ENCODE results near the gene FMO3. TPM values are rescaled to one million over a fixed set of nuclear protein-coding genes. Genes with fewer than 3 reads are reported as not detected.

The FMO3 gene
- polyA plus RNA-seq, 1 donor from 2014 or later, result not detected

DNA sequence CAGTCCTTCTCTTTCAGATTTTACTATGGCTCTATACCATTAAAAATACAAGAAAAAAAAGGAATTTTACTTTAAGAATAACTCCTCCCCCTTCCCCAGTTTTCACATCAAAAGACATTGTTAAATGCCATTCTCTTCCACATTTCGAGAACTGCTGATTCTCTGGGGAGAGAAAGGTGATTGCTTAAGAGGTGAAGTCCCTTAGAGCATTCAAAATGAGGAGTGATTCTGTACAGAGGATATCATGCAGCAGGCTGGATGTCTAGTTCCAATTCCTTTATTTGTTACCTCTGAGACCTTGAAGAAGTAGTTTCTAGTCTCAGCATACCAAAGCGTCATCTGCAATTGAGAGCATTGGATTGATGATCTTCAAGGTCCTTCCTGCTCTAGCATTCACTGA lies 46.9 kb downstream of the FMO3 start (continued):
- TF ChIP-seq CTCF (IDR thresholded peaks at IDR 0.05; ENCODE audit: poor library complexity, severe bottlenecking), result no peak

DNA sequence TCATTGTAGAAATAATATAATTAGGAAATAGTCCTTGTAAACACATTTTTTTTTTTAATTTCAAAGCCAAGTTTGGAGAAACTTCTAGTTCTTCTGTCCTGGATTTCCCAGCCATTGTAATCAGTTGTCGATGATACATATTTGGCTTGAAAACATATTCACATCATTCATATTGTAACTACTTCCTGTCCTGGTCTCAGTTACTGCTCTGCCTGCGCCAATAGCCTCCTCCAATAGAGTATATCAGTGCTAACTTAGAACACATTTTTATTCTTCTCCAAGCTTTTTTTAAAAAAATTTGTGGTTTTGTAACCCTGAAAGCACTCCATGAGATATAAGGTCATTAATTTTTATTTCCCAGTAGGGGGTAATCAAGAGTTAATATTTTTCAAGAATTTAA lies 48.3 kb downstream of the FMO3 start:
- Histone ChIP-seq H3K9me2 (ENCODE audit: insufficient read depth, low read length) (no peaks in the 10 kb centered on the region), H3K36me3 (ENCODE audit: insufficient read depth, low read length) (no peaks in the 10 kb centered on the region), H4K20me1 (ENCODE audit: insufficient read depth) (no peaks in the 10 kb centered on the region), H3K27me3 (ENCODE audit: insufficient read depth, low read depth, low read length) (no peaks in the 10 kb centered on the region), H3F3A (ENCODE audit: insufficient read depth, low read length, poor library complexity, severe bottlenecking) (no peaks in the 10 kb centered on the region), H2AFZ (ENCODE audit: low read depth, low read length) (no peak overlapping the region), H3K4me2 (ENCODE audit: low read length) (no peak overlapping the region), H3K27ac (ENCODE audit: low read length) (no peak overlapping the region), H3K9me3 (ENCODE audit: low read length) (no peaks in the 10 kb centered on the region), H3K79me2 (replicated peaks; ENCODE audit: insufficient read depth, low read length) (no peaks in the 10 kb centered on the region), H3K4me3 (ENCODE audit: low read length) (no peak overlapping the region), H3K9ac (ENCODE audit: low read length) (no peak overlapping the region)
- TF ChIP-seq MXI1 (conservative IDR thresholded peaks at IDR 0.05; ENCODE audit: poor library complexity, severe bottlenecking) (no peak), EZH2 (IDR thresholded peaks at IDR 0.05; ENCODE audit: borderline replicate concordance, insufficient read depth, low read length, poor library complexity, severe bottlenecking) (no peak), RAD21 (conservative IDR thresholded peaks at IDR 0.05) (no peak), EP300 (conservative IDR thresholded peaks at IDR 0.05; ENCODE audit: poor library complexity, severe bottlenecking) (no peak), CTCF (IDR thresholded peaks at IDR 0.05; ENCODE audit: poor library complexity, severe bottlenecking) (no peak), POLR2AphosphoS5 (IDR thresholded peaks at IDR 0.05) (no peak), TAF1 (IDR thresholded peaks at IDR 0.05; ENCODE audit: low read depth) (no peak), SMC3 (conservative IDR thresholded peaks at IDR 0.05; ENCODE audit: poor library complexity) (no peak)
- TF ChIP-seq, protein P1, sequence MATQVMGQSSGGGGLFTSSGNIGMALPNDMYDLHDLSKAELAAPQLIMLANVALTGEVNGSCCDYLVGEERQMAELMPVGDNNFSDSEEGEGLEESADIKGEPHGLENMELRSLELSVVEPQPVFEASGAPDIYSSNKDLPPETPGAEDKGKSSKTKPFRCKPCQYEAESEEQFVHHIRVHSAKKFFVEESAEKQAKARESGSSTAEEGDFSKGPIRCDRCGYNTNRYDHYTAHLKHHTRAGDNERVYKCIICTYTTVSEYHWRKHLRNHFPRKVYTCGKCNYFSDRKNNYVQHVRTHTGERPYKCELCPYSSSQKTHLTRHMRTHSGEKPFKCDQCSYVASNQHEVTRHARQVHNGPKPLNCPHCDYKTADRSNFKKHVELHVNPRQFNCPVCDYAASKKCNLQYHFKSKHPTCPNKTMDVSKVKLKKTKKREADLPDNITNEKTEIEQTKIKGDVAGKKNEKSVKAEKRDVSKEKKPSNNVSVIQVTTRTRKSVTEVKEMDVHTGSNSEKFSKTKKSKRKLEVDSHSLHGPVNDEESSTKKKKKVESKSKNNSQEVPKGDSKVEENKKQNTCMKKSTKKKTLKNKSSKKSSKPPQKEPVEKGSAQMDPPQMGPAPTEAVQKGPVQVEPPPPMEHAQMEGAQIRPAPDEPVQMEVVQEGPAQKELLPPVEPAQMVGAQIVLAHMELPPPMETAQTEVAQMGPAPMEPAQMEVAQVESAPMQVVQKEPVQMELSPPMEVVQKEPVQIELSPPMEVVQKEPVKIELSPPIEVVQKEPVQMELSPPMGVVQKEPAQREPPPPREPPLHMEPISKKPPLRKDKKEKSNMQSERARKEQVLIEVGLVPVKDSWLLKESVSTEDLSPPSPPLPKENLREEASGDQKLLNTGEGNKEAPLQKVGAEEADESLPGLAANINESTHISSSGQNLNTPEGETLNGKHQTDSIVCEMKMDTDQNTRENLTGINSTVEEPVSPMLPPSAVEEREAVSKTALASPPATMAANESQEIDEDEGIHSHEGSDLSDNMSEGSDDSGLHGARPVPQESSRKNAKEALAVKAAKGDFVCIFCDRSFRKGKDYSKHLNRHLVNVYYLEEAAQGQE (IDR thresholded peaks at IDR 0.05; ENCODE audit: borderline replicate concordance), result no peak

- Histone ChIP-seq H4K20me1 (ENCODE audit: insufficient read depth) (no peaks in the 10 kb centered on the region), H3K4me3 (ENCODE audit: low read length) (no peak overlapping the region), H3K27me3 (ENCODE audit: insufficient read depth, low read depth, low read length) (no peaks in the 10 kb centered on the region), H3K36me3 (ENCODE audit: insufficient read depth, low read length) (no peaks in the 10 kb centered on the region), H3K9ac (ENCODE audit: low read length) (no peak overlapping the region), H3K9me3 (ENCODE audit: low read length) (no peaks in the 10 kb centered on the region), H2AFZ (ENCODE audit: low read depth, low read length) (no peak overlapping the region), H3K4me2 (ENCODE audit: low read length) (no peak overlapping the region), H3K9me2 (ENCODE audit: insufficient read depth, low read length) (no peaks in the 10 kb centered on the region), H3F3A (ENCODE audit: insufficient read depth, low read length, poor library complexity, severe bottlenecking) (no peaks in the 10 kb centered on the region), H3K27ac (ENCODE audit: low read length) (no peak overlapping the region), H3K79me2 (replicated peaks; ENCODE audit: insufficient read depth, low read length) (no peaks in the 10 kb centered on the region)
- TF ChIP-seq MXI1 (conservative IDR thresholded peaks at IDR 0.05; ENCODE audit: poor library complexity, severe bottlenecking), result no peak
- no peak for TF ChIP-seq TAF1 (IDR thresholded peaks at IDR 0.05; ENCODE audit: low read depth)
- TF ChIP-seq EP300 (conservative IDR thresholded peaks at IDR 0.05; ENCODE audit: poor library complexity, severe bottlenecking), result no peak
- TF ChIP-seq, protein P1 (IDR thresholded peaks at IDR 0.05; ENCODE audit: borderline replicate concordance), result no peak
- no peak for TF ChIP-seq POLR2AphosphoS5 (IDR thresholded peaks at IDR 0.05)
- no peak for TF ChIP-seq SMC3 (conservative IDR thresholded peaks at IDR 0.05; ENCODE audit: poor library complexity)
- no peak for TF ChIP-seq EZH2 (IDR thresholded peaks at IDR 0.05; ENCODE audit: borderline replicate concordance, insufficient read depth, low read length, poor library complexity, severe bottlenecking)
- TF ChIP-seq RAD21 (conservative IDR thresholded peaks at IDR 0.05), result no peak
- no peak for TF ChIP-seq CTCF (IDR thresholded peaks at IDR 0.05; ENCODE audit: poor library complexity, severe bottlenecking)
Observed at GRCh38 chr1:171139890-171140289, 49.2 kb downstream of the FMO3 start.
